ENCODE data around the gene NME1. TPM values are rescaled to one million over a fixed set of nuclear protein-coding genes. Genes with fewer than 3 reads are reported as not detected.

Gene NME1
- total and polyA plus RNA-seq, 2 donors (not counting 3 experiments of a cell fraction or from before 2014, with no cell fraction given), result 214 to 326 TPM

DNA sequence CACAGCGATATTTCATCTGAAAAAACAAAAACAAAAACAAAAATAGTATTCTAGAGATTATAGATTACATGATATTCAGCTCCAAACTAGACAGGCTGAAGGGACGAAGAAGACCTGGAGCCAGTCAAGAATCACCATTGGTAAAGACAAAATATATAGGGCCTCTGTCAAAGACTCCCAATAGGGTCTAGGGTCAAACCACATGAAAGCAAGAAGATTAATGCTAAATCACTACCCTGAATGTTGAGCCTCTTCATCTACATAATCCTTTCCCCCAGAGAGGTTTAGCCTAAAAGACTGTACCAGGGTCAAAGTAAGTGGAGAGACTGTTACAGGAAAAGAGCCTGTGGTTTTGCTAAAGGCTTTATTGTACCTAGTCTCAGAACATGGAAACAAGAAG is 10.8 kb upstream of the NME1 start:
- Histone ChIP-seq H3K9me1 (replicated peaks; ENCODE audit: control insufficient read depth, extremely low read depth, insufficient read depth, low read length) (no peaks in the 10 kb centered on the region), H2AFZ (ENCODE audit: low read depth, low read length) (no peak overlapping the region), H3K27me3 (ENCODE audit: control insufficient read depth in 2 of 2, insufficient read depth in 2 of 2, low read length in 2 of 2) (no peaks in the 10 kb centered on the region), H3K9ac (replicated peaks; ENCODE audit: extremely low read depth, insufficient read depth, low read length) (no peak overlapping the region), H3K4me2 (ENCODE audit: insufficient read depth, low read length) (no peak overlapping the region), H3K4me3 (replicated peaks in 1 of 3; ENCODE audit: insufficient read depth in 1 of 3, low read depth in 1 of 3, low read length in 3 of 3) (no peak overlapping the region), H3K36me3 (ENCODE audit: control insufficient read depth in 2 of 2, extremely low read depth in 1 of 2, insufficient read depth in 2 of 2, low read length in 2 of 2) (no peaks in the 10 kb centered on the region), H3K9me3 (replicated peaks; ENCODE audit: control insufficient read depth, insufficient read depth, low read length) (no peaks in the 10 kb centered on the region), H4K20me1 (replicated peaks; ENCODE audit: control insufficient read depth, extremely low read depth, insufficient read depth, low read length) (no peaks in the 10 kb centered on the region), H3K79me2 (ENCODE audit: control insufficient read depth, insufficient read depth, low read length) (no peaks in the 10 kb centered on the region), H3K27ac (ENCODE audit: insufficient read depth, low read depth, low read length) (no peak overlapping the region), H3K4me1 (ENCODE audit: control insufficient read depth, extremely low read depth, insufficient read depth, low read length) (no peaks in the 10 kb centered on the region)
- CTCF ChIA-PET, result no interaction called here
- intact Hi-C loops (cut with micrococcal nuclease) (no loop called here), dilution Hi-C loops (cut with MboI; ENCODE audit: extremely low pct_ligation_motif_present, low sequenced_read_pairs) (no loop called here)
- BruUV-seq (replicated peaks), result no TSS peak
- DNase-seq (ENCODE audit: low read depth, low spot score) (no peak), FAIRE-seq (no peak)
- POLR2A ChIA-PET, result no interaction called here
- TF ChIP-seq, protein P1, sequence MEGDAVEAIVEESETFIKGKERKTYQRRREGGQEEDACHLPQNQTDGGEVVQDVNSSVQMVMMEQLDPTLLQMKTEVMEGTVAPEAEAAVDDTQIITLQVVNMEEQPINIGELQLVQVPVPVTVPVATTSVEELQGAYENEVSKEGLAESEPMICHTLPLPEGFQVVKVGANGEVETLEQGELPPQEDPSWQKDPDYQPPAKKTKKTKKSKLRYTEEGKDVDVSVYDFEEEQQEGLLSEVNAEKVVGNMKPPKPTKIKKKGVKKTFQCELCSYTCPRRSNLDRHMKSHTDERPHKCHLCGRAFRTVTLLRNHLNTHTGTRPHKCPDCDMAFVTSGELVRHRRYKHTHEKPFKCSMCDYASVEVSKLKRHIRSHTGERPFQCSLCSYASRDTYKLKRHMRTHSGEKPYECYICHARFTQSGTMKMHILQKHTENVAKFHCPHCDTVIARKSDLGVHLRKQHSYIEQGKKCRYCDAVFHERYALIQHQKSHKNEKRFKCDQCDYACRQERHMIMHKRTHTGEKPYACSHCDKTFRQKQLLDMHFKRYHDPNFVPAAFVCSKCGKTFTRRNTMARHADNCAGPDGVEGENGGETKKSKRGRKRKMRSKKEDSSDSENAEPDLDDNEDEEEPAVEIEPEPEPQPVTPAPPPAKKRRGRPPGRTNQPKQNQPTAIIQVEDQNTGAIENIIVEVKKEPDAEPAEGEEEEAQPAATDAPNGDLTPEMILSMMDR (IDR thresholded peaks at IDR 0.05; ENCODE audit: extremely low read depth in 1 of 2, insufficient read depth in 1 of 2, low read depth in 1 of 2, low read length in 2 of 2), result no peak
- TF ChIP-seq GATA2 (IDR thresholded peaks at IDR 0.05; ENCODE audit: insufficient read depth, insufficient read length, low read depth, low read length), result no peak
- TF ChIP-seq MYC (IDR thresholded peaks at IDR 0.05; ENCODE audit: low read depth, low read length), result no peak
- no peak for TF ChIP-seq FOS (IDR thresholded peaks at IDR 0.05; ENCODE audit: borderline replicate concordance, insufficient read depth, low read length)
- no peak for TF ChIP-seq JUN (IDR thresholded peaks at IDR 0.05; ENCODE audit: borderline replicate concordance, insufficient read depth, insufficient read length, low read depth)
